Measurements from ENCODE around the gene NRXN2. TPM values are rescaled to one million over a fixed set of nuclear protein-coding genes. Genes with fewer than 3 reads are reported as not detected.

Gene NRXN2
- total RNA-seq, 1 donor from 2014 or later: 0.72 TPM

GRCh38 chr11:64718780-64719124, 4.2 kb downstream of the NRXN2 start:
- no peak for ATAC-seq
- intact Hi-C loops (cut with DNase I): no loop called here
- Histone ChIP-seq H3K4me1 (peaks cover 6% of the 10 kb centered on the region), H3K27me3 (peaks cover 80% of the 10 kb centered on the region), H3K9me3 (no peaks in the 10 kb centered on the region), H3K27ac (no peak overlapping the region), H3K36me3 (no peaks in the 10 kb centered on the region), H3K4me3 (no peak overlapping the region)
- DNase-seq: no peak
- no peak for TF ChIP-seq CTCF (IDR thresholded peaks at IDR 0.05)

- Histone ChIP-seq H3K27ac (no peak overlapping the region), H3K36me3 (no peaks in the 10 kb centered on the region), H3K9me3 (no peaks in the 10 kb centered on the region), H3K4me1 (peaks cover 1% of the 10 kb centered on the region), H3K4me3 (no peak overlapping the region), H3K27me3 (peaks cover 81% of the 10 kb centered on the region)
- no peak for ATAC-seq
- no peak for TF ChIP-seq CTCF (IDR thresholded peaks at IDR 0.05)
- intact Hi-C loops (cut with DNase I): no loop called here
- peak; percentile 48 for DNase-seq
Measured at GRCh38 chr11:64718084-64718779, 4.8 kb downstream of the NRXN2 start.

- intact Hi-C loops (cut with DNase I): no loop called here
- H3K4me3 ChIP-seq: no peak overlapping the region
- peak; percentile 42 for DNase-seq
- no peaks in the 10 kb centered on the region for H3K36me3 ChIP-seq
- no peak for ATAC-seq
- H3K9me3 ChIP-seq: no peaks in the 10 kb centered on the region
- peaks cover 88% of the 10 kb centered on the region for H3K27me3 ChIP-seq
- H3K27ac ChIP-seq: no peak overlapping the region
- TF ChIP-seq CTCF (IDR thresholded peaks at IDR 0.05): no peak
- H3K4me1 ChIP-seq: no peaks in the 10 kb centered on the region
Measured at GRCh38 chr11:64717268-64717578, 5.8 kb downstream of the NRXN2 start.

GRCh38 chr11:64716473-64717267, 6.3 kb downstream of the NRXN2 start:
- Histone ChIP-seq H3K36me3 (no peaks in the 10 kb centered on the region), H3K27me3 (peaks cover 91% of the 10 kb centered on the region), H3K4me1 (no peaks in the 10 kb centered on the region), H3K27ac (no peak overlapping the region), H3K9me3 (no peaks in the 10 kb centered on the region), H3K4me3 (no peak overlapping the region)
- ATAC-seq (no peak), DNase-seq (peak; percentile 53)
- intact Hi-C loops (cut with DNase I): no loop called here
- no peak for TF ChIP-seq CTCF (IDR thresholded peaks at IDR 0.05)

- H3K27me3 ChIP-seq: peaks cover 92% of the 10 kb centered on the region
- intact Hi-C loops (cut with DNase I): no loop called here
- H3K36me3 ChIP-seq: no peaks in the 10 kb centered on the region
- no peaks in the 10 kb centered on the region for H3K4me1 ChIP-seq
- no peaks in the 10 kb centered on the region for H3K9me3 ChIP-seq
- no peak overlapping the region for H3K4me3 ChIP-seq
- H3K27ac ChIP-seq: no peak overlapping the region
- DNase-seq (no peak), ATAC-seq (no peak)
- TF ChIP-seq CTCF (IDR thresholded peaks at IDR 0.05): no peak
Measured at GRCh38 chr11:64715756-64716472, 7.1 kb downstream of the NRXN2 start.
